Fibroblast of mammary gland (primary cell): ENCODE data around the gene GNAT2.

Source experiments
- DNase-seq: peaks from one replicate; pipeline ENCODE4 v3.0.0-alpha.2; 2010; ENCODE audit warnings: low read depth
- H3K4me3 ChIP-seq: 2 replicates; pipeline ENCODE4 v1.5.1; 2011; ENCODE audit warnings: low read depth, mild to moderate bottlenecking, low read length, moderate library complexity; ENCODE audit not compliant: control insufficient read depth
- TF ChIP-seq, protein P1 (sequence below): conservative IDR thresholded peaks from 2 replicates; pipeline ENCODE4 v1.5.1; 2011; ENCODE audit warnings: low read depth, low read length, inconsistent platforms; ENCODE audit not compliant: control insufficient read depth, insufficient read depth

GNAT2 gene

GRCh38 chr1:109567877-109568672 is 51.3 kb downstream of the GNAT2 start:
- TF ChIP-seq, protein P1, sequence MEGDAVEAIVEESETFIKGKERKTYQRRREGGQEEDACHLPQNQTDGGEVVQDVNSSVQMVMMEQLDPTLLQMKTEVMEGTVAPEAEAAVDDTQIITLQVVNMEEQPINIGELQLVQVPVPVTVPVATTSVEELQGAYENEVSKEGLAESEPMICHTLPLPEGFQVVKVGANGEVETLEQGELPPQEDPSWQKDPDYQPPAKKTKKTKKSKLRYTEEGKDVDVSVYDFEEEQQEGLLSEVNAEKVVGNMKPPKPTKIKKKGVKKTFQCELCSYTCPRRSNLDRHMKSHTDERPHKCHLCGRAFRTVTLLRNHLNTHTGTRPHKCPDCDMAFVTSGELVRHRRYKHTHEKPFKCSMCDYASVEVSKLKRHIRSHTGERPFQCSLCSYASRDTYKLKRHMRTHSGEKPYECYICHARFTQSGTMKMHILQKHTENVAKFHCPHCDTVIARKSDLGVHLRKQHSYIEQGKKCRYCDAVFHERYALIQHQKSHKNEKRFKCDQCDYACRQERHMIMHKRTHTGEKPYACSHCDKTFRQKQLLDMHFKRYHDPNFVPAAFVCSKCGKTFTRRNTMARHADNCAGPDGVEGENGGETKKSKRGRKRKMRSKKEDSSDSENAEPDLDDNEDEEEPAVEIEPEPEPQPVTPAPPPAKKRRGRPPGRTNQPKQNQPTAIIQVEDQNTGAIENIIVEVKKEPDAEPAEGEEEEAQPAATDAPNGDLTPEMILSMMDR: no peak
- no peak overlapping the region for H3K4me3 ChIP-seq
- DNase-seq: no peak

DNA sequence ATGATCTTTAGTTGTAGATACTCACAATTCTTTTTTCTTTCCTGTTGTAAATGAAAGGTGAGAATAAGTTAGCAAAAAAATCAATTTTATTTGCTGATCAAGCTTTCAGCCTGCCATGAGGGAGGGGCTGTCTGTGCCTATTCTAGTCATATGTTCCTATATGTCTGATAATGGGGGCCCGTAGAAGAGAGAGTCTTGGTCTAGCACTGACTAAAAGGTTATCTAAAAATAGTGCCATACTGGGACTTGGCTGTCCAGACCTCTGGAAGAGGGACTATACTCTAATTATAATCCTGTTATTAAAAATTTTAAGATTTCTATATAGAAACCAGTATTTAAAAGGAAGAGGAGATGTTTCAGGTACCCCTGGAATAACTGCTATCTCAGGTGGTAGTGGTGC is 52.4 kb downstream of the GNAT2 start:
- TF ChIP-seq, protein P1: no peak
- no peak for DNase-seq
- H3K4me3 ChIP-seq: no peak overlapping the region

GRCh38 chr1:109565241-109565640 is 54.2 kb downstream of the GNAT2 start:
- TF ChIP-seq, protein P1: no peak
- DNase-seq: no peak
- no peak overlapping the region for H3K4me3 ChIP-seq

GRCh38 chr1:109564194-109564878 is 55.1 kb downstream of the GNAT2 start:
- DNase-seq: no peak
- TF ChIP-seq, protein P1: no peak
- no peak overlapping the region for H3K4me3 ChIP-seq

GRCh38 chr1:109559995-109560394 is 59.4 kb downstream of the GNAT2 start:
- TF ChIP-seq, protein P1: no peak
- H3K4me3 ChIP-seq: no peak overlapping the region
- DNase-seq: no peak

GRCh38 chr1:109557520-109557919 is 61.9 kb downstream of the GNAT2 start:
- no peak for DNase-seq
- TF ChIP-seq, protein P1: no peak
- H3K4me3 ChIP-seq: no peak overlapping the region

DNA sequence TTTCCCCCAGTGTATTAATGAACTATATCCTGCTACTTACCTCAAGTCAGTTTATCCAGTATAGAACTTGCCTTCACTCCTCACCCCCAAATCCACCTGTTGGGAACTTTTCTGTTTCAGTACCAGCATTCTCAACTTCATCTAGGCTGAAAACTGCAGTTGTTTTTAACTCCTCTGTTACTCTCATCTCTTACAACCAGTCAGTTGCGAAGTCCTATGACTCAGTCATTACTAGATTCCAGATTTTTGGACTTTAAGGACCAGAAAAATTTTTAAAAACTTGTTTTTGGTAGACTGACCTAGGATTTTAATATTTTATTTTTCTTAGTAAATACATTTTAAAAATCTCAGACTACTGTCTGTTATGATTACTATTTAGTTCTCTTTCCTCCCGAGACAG is 62.9 kb downstream of the GNAT2 start:
- peak; percentile 37 for DNase-seq
- no peak overlapping the region for H3K4me3 ChIP-seq
- TF ChIP-seq, protein P1: no peak
